Right renal cortex interstitium (tissue), 3 donors: ENCODE results near the gene MYO3B. TPM values are rescaled to one million over a fixed set of nuclear protein-coding genes. Genes with fewer than 3 reads are reported as not detected.
"Not testable (repeated sequence)": the region's sequence is repeated elsewhere in the genome, so short reads cannot be mapped to it uniquely, and the experiment has no call there.

ENCODE experiments used
- DNase-seq, 3 donors: peaks; one replicate each; pipeline ENCODE4 v3.0.0-alpha.2; 2013; ENCODE audit warnings: low read depth in 3 of 3, low spot score in 2 of 3
- polyA plus RNA-seq, 3 donors: library from polyadenylated mRNA; unstranded; fragments of 120-200 nt; gene quantifications; one replicate each; pipeline ENCODE4 v1.2.1, GENCODE V29; 2013; ENCODE audit not compliant: insufficient read length in 3 of 3

The MYO3B gene
- polyA plus RNA-seq, 3 donors, result 7.6 to 9.8 (median 9.0) TPM

DNA sequence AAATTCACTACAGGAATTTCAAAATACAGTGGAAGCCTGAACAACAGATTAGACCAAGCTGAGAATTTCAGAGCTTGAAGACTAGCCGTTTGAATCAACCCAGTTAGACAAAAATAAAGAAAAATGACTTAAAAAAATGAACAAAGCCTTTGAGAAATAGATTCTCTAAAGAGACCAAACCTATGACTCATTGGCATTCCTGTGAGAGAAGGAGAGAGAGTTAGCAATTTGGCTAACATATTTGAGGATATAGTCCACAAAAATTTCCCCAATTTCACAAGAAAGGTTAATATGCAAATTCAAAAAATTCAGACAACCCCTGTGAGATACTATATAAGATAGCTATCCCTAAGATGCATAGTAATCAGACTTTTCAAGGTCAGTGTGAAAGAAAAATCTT is 78.0 kb downstream of the MYO3B start:
- DNase-seq, result no peak

GRCh38 chr2:170258382-170258781 is 80.4 kb downstream of the MYO3B start:
- DNase-seq, result no peak

GRCh38 chr2:170260188-170260587 is 82.2 kb downstream of the MYO3B start:
- DNase-seq, result no peak

DNA sequence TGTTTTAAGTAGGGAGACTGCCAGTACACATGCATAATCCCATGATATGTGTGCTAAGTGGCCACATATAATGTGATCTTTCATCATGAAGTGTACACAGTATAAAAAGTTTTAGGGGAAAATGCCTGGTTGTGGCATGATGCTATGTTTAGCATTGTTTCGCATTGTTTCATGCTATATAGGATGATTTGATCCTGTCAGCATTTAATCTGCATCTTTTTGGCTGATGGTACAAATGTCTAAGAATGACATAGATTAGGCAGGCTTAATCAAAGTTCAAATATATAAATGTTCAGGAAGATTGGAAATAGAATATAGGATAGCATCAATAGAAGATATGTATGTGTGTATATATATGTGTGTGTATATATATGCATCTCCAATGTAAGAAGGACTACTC is 83.6 kb downstream of the MYO3B start:
- DNase-seq, result no peak

GRCh38 chr2:170262343-170262742 is 84.4 kb downstream of the MYO3B start:
- no peak for DNase-seq

GRCh38 chr2:170262806-170263205 is 84.9 kb downstream of the MYO3B start:
- no peak for DNase-seq

DNA sequence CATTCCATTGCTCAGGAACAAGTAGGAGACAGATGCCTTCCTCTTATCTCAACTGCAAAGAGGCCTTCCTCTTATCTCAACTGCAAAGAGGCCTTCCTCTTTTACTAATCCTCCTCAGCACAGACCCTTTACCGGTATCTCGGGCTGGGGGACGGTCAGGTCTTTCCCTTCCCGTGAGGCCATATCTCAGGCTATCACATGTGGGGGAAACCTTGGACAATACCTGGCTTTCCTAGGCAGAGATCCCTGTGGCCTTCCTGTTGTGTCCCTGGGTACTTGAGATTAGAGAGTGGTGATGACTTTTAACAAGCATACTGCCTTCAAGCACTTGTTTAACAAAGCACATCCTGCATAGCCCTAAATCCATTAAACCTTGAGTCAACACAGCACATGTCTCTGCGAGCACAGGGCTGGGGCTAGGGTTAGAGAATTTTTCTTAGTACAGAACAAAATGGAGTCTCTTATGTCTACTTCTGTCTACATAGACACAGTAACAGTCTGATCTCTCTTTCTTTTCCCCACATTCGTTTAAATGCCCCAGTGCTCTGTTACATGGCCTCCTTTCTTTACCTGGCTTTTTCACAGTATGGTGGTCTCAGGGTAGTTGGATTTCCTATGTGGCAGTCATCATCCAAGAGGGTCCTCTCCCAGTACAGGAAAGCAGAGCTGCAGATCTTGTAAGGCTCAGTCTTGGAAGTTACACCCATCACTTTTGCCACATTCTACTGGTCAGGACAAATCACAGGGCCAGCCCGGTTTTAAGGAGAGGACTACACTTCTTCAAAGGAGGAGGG is 86.0 kb downstream of the MYO3B start:
- not testable (repeated sequence) for DNase-seq

DNA sequence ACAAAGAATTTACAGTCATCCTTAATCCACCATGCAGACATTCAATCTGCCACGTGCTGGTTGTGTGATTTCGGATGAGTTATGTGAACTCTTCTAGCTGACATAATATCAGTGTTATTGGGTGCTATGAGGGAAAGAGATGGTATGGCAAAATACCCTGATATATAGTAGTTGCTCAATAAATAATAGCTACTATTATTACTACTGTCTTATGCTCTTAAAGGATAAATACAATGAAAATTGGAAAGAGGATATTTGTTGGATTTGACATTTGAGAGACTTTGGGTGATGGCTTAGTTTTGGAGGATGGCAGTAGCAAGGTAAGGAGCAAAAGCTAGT is 86.5 kb downstream of the MYO3B start:
- no peak for DNase-seq

DNA sequence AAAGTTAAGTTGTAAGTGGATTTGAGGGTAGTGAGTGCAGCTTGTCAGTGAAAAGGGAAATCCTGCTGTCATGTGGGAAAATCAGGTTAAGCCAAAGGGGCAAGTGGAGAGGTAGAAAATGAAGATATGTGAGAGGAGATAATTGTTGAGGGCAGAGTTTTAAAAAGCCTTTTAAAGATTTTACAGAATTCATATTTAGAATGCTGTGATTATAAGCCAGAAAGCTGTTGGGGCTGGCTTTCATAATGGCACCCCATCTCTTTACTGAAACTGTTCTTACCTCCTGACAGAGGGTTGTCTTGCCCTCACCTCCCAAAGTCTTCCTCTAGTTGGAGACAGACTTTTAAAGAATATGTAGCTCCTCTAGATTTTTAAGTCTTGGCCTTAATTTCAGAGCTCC is 86.9 kb downstream of the MYO3B start:
- DNase-seq, result no peak

- DNase-seq, result no peak
Observed at GRCh38 chr2:170265321-170265720, 87.4 kb downstream of the MYO3B start.

DNA sequence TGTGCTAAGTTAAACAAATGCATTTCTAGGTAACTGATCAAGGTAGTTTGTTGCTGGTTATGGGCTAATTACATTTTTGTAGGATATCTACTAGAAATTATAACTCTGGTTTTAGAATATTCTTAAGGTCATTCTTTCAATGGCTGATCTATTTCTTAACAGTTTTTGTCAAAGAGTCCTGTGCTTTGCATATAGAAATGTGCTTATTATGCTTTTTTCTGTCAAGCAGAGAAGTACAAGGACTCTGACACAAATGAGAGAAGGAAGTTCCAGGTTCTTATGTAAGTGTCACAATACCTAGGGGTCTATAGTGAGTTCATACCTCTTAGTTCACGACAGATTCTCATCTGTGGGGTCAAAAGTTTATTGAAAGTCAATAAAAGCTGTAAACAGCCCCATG is 88.4 kb downstream of the MYO3B start:
- no peak for DNase-seq

- DNase-seq, result no peak
Observed at GRCh38 chr2:170267071-170267470, 89.1 kb downstream of the MYO3B start.

DNA sequence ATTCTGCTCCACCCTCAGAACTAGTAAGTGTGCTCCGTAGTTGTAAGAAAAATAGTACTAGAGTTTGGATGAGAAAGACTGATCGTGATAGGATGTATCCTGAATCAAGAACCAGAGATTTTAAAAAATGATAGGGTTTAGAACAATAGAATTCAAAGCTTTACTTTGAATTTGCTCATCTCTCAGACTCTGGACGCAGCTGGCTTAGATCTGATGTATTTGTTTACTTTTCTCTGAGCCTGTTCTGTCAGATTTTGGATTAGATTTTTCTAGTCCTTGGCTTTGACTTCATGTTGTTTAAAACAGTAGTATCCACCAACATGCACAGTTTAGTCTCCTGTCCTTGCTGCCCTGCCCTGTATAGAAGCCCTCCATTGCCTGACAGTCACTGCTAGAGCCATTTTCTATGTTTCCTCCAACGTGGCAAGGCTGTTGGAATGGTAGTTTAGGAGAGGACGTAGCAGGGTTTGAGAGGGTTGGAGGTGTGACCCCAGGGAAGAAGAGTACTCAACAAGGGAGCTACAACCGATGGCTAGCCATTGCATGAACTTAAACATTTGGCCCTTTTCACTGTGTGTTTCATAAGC is 92.4 kb downstream of the MYO3B start:
- no peak for DNase-seq

DNA sequence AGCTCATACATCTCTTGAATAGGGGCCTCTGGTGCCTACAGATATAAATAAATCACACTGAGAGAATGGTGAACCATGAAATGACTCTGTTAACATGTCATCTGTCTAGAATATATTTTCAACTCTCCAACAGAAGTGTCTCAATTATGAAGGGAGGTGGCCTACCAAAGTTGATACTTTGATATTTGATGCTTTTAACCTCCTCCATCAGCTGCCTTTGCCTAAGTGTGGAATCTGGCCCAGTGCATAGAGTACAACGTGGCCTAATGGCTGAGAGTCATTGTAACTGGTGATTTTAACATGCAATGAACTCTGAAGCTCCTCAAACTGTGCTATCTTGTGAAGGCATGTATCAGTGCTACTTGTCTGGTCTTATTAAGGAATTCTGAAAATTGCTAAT is 93.4 kb downstream of the MYO3B start:
- DNase-seq, result no peak

DNA sequence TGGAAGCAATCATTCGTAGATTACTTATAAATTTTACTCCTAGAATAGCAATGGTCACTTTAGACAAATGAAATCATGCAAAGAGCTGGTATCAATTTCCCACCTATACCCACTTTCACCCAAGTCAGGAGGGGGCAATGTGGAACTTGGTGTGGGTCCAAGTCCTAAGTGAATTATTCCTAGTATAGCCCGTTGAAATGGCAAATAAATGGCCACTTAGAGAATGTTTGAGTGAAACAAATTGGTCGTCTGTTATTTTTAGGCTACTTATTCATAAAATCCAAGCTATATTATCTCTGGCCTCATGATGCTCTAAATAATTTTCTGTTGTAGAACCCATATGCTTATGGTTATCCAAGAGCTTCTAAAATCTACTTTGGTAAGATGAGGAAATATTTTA is 98.1 kb downstream of the MYO3B start:
- no peak for DNase-seq

DNA sequence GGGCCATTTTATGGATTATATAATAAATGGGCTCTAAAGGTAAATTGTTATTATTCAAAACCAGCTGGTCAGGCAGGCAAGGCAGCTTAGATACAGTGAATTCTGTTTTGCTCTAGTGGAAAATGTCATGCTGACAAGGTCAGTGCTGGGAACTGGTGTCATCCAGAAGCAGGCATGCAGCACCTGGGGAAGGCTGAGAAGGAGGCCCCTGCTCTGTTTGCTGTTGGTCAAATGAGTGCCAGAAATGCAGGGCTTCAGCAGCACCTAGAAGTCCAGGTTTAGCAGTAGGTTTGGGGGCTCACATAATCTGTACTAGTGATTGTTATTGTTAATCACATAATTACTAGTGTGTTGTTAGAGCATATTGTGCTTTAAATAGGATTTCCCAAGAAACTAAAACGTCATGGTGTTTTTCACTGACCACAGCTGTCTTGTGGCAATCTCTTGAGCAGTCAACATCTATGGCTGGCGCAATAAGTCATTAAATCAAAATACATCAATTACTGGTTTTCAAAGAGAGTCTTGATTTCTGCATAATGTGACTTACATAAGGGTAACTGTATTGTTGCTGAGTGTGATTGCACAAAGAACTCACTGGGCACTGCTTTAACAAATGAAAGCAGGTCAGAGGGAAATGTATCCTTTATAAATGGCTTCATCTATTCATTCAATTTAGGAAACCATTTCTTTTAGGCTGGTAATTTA is 99.1 kb downstream of the MYO3B start:
- DNase-seq, result no peak

DNA sequence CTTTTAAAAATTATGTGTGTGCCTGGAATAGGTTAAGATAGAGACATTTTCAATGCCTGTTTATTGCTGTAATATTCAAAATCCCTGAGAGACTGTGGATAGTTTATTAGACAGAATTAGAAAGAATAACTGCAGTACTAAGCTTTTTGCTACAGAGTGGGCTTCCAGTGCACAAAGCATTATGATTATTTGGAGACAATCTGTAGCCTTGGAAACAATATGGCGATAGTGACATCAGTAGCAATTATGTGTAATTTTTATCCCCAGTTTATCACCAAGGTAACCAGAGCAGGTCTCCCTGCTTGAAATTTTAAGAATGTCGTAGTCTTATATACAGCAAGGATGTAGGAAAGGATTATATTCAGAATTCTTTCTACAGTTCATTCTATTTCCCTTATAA is 100.0 kb downstream of the MYO3B start:
- DNase-seq, result no peak

GRCh38 chr2:170279615-170280014 is 101.7 kb downstream of the MYO3B start:
- DNase-seq, result not testable (repeated sequence)

GRCh38 chr2:170282851-170283250 is 104.9 kb downstream of the MYO3B start:
- no peak for DNase-seq

DNA sequence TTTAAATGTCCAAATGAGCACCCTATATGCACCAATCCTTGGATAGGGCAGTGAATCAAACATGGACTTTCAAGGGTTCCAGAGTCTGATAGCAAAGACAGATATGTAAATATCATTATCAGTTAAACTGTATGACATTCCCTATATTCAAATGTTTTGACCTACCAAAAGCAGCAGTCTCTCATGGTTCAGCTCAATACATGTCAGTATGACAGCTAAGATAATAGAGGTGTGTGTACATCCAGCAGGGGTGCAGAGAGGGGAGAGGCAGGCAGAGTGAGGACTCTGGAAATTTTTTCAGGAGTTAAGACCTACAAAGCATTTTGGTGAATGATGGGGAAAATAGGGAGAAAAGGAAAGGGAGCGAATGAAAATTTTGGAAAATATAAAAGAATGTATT is 106.3 kb downstream of the MYO3B start:
- DNase-seq, result no peak

DNA sequence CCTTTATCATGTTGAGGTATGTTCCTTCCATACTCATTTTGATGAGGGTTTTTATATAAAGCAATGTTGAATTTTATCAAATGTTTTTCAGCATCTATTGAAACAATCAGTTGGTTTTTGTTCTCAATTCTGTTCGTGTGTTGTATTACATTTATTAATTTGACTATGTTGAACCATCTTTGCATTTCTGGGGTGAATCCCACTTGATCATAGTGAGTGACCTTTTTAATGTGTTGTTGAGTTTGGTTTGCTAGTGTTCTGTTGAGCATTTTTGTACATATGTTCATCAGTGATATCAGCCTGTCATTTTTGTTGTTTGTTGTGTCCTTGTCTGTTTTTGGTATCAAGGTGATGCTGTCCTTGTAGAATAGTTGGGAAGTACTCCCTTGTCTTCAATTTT is 110.9 kb downstream of the MYO3B start:
- DNase-seq, result no peak

GRCh38 chr2:170291474-170291873 is 113.5 kb downstream of the MYO3B start:
- DNase-seq, result no peak
